Measurements from ENCODE around the gene GLRX3.

GLRX3 gene

GRCh38 chr10:130137090-130137448 lies 878 bp downstream of the GLRX3 start:
- H3K36me3 ChIP-seq, result peaks cover 16% of the 10 kb centered on the region
- H3K4me3 ChIP-seq (ENCODE audit: low read depth, low read length), result peak overlapping the region; percentile 83
- no peak for TF ChIP-seq CTCF (IDR thresholded peaks at IDR 0.05; ENCODE audit: low read depth, low read length)
- peak overlapping the region; percentile 90; the same call in 1 of the 2 replicates for H3K27ac ChIP-seq
- H3K9me3 ChIP-seq (ENCODE audit: severe bottlenecking), result no peaks in the 10 kb centered on the region
- H3K27me3 ChIP-seq (ENCODE audit: insufficient read depth, low read depth, severe bottlenecking), result no peaks in the 10 kb centered on the region
- DNase-seq, result no peak

- Histone ChIP-seq H3K27me3 (ENCODE audit: insufficient read depth, low read depth, severe bottlenecking) (no peaks in the 10 kb centered on the region), H3K9me3 (ENCODE audit: severe bottlenecking) (no peaks in the 10 kb centered on the region), H3K27ac (no peak overlapping the region), H3K4me3 (ENCODE audit: low read depth, low read length) (peak overlapping the region; percentile 83; the same call in 1 of the 2 replicates), H3K36me3 (peaks cover 16% of the 10 kb centered on the region)
- TF ChIP-seq CTCF (IDR thresholded peaks at IDR 0.05; ENCODE audit: low read depth, low read length), result no peak
- DNase-seq, result no peak
These were observed 1.7 kb downstream of the GLRX3 start for GRCh38 chr10:130137659-130138478.

GRCh38 chr10:130138479-130138866 lies 2.3 kb downstream of the GLRX3 start:
- no peak for DNase-seq
- Histone ChIP-seq H3K27me3 (ENCODE audit: insufficient read depth, low read depth, severe bottlenecking) (no peaks in the 10 kb centered on the region), H3K4me3 (ENCODE audit: low read depth, low read length) (no peak overlapping the region), H3K36me3 (peaks cover 16% of the 10 kb centered on the region), H3K27ac (no peak overlapping the region), H3K9me3 (ENCODE audit: severe bottlenecking) (no peaks in the 10 kb centered on the region)
- TF ChIP-seq CTCF (IDR thresholded peaks at IDR 0.05; ENCODE audit: low read depth, low read length), result no peak

- Histone ChIP-seq H3K27ac (no peak overlapping the region), H3K4me3 (ENCODE audit: low read depth, low read length) (no peak overlapping the region), H3K9me3 (ENCODE audit: severe bottlenecking) (no peaks in the 10 kb centered on the region), H3K27me3 (ENCODE audit: insufficient read depth, low read depth, severe bottlenecking) (no peaks in the 10 kb centered on the region), H3K36me3 (peaks cover 18% of the 10 kb centered on the region)
- no peak for TF ChIP-seq CTCF (IDR thresholded peaks at IDR 0.05; ENCODE audit: low read depth, low read length)
- no peak for DNase-seq
These were observed 4.2 kb downstream of the GLRX3 start for GRCh38 chr10:130140425-130140824.

GRCh38 chr10:130141038-130141437 lies 4.8 kb downstream of the GLRX3 start:
- DNase-seq, result no peak
- Histone ChIP-seq H3K36me3 (peaks cover 23% of the 10 kb centered on the region), H3K27me3 (ENCODE audit: insufficient read depth, low read depth, severe bottlenecking) (no peaks in the 10 kb centered on the region), H3K4me3 (ENCODE audit: low read depth, low read length) (no peak overlapping the region), H3K9me3 (ENCODE audit: severe bottlenecking) (no peaks in the 10 kb centered on the region), H3K27ac (no peak overlapping the region)
- no peak for TF ChIP-seq CTCF (IDR thresholded peaks at IDR 0.05; ENCODE audit: low read depth, low read length)

GRCh38 chr10:130141460-130141859 lies 5.3 kb downstream of the GLRX3 start:
- Histone ChIP-seq H3K4me3 (ENCODE audit: low read depth, low read length) (no peak overlapping the region), H3K27me3 (ENCODE audit: insufficient read depth, low read depth, severe bottlenecking) (no peaks in the 10 kb centered on the region), H3K27ac (no peak overlapping the region), H3K36me3 (peaks cover 24% of the 10 kb centered on the region), H3K9me3 (ENCODE audit: severe bottlenecking) (no peaks in the 10 kb centered on the region)
- DNase-seq, result no peak
- TF ChIP-seq CTCF (IDR thresholded peaks at IDR 0.05; ENCODE audit: low read depth, low read length), result no peak
